GM11168 (cell line): ENCODE results near the gene TRAPPC6A.

Experiments used
- in situ Hi-C: fragments of 300-500 bp; cut with MboI; formaldehyde crosslinking; loops from one replicate; pipeline ENCODE4 v1.12.0; 2022; ENCODE audit warnings: low sequenced_read_pairs; ENCODE audit not compliant: unreplicated experiment

The TRAPPC6A gene

GRCh38 chr19:45163751-45164460 lies 14.1 kb downstream of the TRAPPC6A start:
- in situ Hi-C loops = no loop called here

- in situ Hi-C loops = no loop called here
These were observed 14.9 kb downstream of the TRAPPC6A start for GRCh38 chr19:45163156-45163555.

GRCh38 chr19:45162608-45163143 lies 15.4 kb downstream of the TRAPPC6A start:
- in situ Hi-C loops = no loop called here

GRCh38 chr19:45161738-45162607 lies 16.1 kb downstream of the TRAPPC6A start:
- in situ Hi-C loops = no loop called here

GRCh38 chr19:45160870-45161737 lies 16.9 kb downstream of the TRAPPC6A start, which contains the start of gene NKPD1:
Gene NKPD1, minus strand, starts transcription at chr19:45160982. Its CDS starts 832 bp downstream, at chr19:45160150.
- in situ Hi-C loops = no loop called here

GRCh38 chr19:45159971-45160324 lies 18.1 kb downstream of the TRAPPC6A start:
- in situ Hi-C loops = no loop called here

GRCh38 chr19:45159210-45159970 lies 18.6 kb downstream of the TRAPPC6A start:
- in situ Hi-C loops = no loop called here

- in situ Hi-C loops = no loop called here
These were observed 19.4 kb downstream of the TRAPPC6A start for GRCh38 chr19:45158503-45159209.

GRCh38 chr19:45156751-45157150 lies 21.3 kb downstream of the TRAPPC6A start:
- in situ Hi-C loops = no loop called here

GRCh38 chr19:45156011-45156630 lies 21.9 kb downstream of the TRAPPC6A start:
- in situ Hi-C loops = no loop called here

GRCh38 chr19:45154064-45154827 lies 23.8 kb downstream of the TRAPPC6A start:
- in situ Hi-C loops = no loop called here

- in situ Hi-C loops = no loop called here
These were observed 24.5 kb downstream of the TRAPPC6A start for GRCh38 chr19:45153339-45154063.

GRCh38 chr19:45152504-45153338 lies 25.3 kb downstream of the TRAPPC6A start:
- in situ Hi-C loops = no loop called here

GRCh38 chr19:45151821-45152503 lies 26.1 kb downstream of the TRAPPC6A start:
- in situ Hi-C loops = no loop called here

- in situ Hi-C loops = no loop called here
These were observed 26.7 kb downstream of the TRAPPC6A start for GRCh38 chr19:45151320-45151719.
